Measurements from ENCODE around the gene APOBR.
"Not testable (repeated sequence)": the region's sequence is repeated elsewhere in the genome, so short reads cannot be mapped to it uniquely, and the experiment has no call there.

APOBR gene, protein sequence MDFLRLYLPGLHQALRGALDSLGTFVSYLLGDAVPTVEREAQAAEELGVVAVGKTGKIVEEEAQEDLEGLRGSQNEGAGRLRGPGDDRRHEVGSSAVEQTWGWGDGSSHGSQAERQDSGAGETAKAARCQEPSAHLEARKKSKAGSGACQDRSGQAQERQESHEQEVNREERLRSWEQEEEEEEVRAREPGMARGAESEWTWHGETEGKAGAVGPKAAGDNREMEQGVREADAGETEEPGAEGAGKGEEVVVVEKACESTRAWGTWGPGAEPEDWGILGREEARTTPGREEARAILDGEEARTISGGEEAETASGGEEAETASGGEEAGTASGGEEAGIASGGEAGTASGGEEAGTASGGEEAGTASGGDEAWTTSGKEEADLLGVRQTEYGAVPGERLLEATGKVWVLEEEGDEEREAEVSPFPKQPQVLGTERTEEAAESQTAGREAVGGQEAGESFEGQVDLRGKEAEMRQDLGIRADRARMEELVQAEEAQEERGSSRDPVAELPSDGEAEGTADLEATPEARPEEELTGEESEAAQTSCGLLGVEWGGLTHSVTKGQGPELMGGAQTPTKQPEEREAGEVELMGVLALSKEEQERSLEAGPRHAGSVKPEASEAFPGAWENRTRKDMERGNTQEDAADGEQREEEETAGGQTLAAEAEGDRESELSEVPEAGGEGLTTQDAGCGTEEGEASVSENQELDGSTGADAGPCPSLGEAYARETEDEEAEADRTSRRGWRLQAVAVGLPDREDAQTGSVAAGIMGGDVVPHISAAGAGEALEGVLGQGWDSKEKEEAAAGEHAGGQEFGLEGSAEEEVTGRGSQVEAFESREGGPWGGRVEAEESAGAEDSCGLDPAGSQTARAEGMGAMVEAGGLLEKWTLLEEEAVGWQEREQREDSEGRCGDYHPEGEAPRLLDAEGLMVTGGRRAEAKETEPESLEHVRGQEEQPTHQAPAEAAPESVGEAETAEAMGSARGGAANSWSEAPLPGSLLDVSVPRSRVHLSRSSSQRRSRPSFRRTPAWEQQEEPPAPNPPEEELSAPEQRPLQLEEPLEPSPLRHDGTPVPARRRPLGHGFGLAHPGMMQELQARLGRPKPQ

DNA sequence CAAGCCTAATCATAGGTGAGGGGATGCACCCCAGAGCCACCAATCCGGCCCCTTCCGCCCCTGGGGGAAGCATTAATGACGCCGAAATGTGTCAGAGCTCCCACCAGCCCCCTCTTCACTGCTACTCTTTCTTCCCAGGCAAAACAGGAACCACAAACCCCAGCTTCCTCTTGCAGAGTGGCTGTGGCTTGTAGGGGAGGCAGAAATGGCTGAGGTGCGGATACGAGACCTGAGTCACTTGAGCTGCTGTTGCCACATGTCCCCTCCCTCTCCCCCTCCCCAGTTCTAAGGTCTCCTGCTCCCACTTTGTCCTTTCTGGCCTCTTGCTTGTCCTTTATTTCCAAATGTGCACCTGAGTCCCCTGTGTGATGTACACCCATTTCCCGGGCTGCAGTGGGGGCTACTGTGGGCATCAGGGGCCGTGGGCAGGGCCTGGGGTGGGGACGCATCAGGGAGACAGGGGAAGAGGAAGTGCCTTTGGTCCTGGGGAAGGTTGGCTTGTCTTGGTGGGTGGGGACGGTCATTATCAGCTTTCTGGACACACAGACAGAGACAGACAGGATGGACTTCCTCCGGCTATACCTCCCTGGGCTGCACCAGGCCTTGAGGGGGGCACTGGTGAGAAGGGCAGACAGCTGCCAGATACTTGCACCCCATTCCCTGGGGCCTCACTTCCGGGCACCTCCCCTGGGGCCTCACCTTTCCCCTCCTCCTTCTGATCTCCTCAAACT, at the start of gene APOBR:
Gene APOBR, plus strand, starts transcription at position 523 of the 731 bp plus-strand sequence. Its CDS starts 39 bp downstream, at position 562.
- in situ Hi-C loops (cut with HindIII; ENCODE audit: low sequenced_read_pairs) = no loop called here
- H3K4me3 ChIP-seq (ENCODE audit: low read depth, low read length) = no peak within 1 kb of the TSS
- no peak for DNase-seq (ENCODE audit: low read depth)
- TF ChIP-seq, protein P1, sequence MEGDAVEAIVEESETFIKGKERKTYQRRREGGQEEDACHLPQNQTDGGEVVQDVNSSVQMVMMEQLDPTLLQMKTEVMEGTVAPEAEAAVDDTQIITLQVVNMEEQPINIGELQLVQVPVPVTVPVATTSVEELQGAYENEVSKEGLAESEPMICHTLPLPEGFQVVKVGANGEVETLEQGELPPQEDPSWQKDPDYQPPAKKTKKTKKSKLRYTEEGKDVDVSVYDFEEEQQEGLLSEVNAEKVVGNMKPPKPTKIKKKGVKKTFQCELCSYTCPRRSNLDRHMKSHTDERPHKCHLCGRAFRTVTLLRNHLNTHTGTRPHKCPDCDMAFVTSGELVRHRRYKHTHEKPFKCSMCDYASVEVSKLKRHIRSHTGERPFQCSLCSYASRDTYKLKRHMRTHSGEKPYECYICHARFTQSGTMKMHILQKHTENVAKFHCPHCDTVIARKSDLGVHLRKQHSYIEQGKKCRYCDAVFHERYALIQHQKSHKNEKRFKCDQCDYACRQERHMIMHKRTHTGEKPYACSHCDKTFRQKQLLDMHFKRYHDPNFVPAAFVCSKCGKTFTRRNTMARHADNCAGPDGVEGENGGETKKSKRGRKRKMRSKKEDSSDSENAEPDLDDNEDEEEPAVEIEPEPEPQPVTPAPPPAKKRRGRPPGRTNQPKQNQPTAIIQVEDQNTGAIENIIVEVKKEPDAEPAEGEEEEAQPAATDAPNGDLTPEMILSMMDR (IDR thresholded peaks at IDR 0.05; ENCODE audit: low read depth, low read length, missing control alignments) = no peak

DNA sequence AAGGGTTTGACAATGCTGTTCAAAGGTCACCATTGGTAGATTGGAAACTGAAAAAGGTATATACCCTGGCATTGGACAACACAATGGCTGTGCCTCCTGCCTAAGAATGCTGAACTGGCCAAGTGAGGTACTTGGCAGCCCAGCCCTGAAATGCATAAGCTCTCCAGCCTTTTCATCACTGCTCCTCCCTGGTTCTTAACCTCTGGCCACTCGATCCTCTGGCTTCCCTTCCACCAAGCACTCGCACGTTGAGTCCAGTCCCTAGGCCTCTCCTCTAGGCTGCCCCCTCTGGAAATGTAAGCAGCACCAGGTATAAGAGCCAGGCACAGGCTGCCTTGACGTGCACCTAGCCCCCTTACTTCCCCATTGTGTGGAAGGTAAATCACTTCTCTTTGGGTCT, 48.1 kb upstream of the APOBR start:
- DNase-seq (ENCODE audit: low read depth); H3K4me3 ChIP-seq (ENCODE audit: low read depth, low read length); in situ Hi-C loops (cut with HindIII; ENCODE audit: low sequenced_read_pairs): not testable (repeated sequence)

DNA sequence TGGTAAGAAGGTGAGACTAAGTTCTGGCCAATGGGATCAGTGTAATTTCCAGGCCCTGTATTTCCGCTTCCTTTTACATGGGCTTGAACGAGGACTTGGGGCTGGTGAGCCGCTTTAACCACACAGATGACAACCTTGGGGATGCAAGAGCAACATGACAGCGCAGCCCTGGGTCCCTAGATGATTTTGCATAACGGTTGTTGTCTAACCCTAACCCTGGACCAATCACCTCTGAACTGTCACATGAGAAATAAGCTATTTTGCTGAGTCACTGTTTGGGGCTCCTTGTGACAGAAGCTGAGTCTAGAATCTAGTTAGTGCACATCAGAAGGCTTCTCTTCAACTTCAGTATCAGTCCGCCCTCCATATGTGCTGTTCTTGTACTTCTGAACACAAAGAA, 47.4 kb upstream of the APOBR start:
- DNase-seq (ENCODE audit: low read depth); in situ Hi-C loops (cut with HindIII; ENCODE audit: low sequenced_read_pairs): not testable (repeated sequence)

DNA sequence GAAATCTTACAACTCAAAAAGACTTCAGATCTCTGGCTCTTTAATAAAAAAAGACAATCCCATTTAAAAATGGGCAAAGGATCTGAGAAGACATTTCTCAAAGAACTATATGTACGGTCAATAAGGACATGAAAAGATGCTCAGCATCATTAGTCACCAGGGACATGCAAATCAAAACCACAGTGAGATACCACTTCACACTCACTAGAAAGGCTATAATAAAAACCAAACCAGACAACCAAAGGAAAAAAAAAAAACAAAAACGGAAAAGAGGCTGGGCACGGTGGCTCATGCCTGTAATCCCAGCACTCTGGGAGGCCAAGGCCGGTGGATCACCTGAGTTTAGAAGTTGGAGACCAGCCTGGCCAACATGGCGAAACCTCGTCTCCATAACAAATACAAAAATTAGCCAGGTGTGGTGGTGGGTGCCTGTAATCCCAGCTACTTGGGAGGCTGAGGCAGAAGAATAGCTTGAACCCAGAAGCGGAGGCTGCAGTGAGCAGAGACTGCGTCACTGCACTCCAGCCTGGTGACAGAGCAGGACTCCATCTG, 20.7 kb upstream of the APOBR start:
- no peak for DNase-seq (ENCODE audit: low read depth)

More for the DNA sequence above, 47.4 kb upstream of the APOBR start:
- H3K4me3 ChIP-seq (ENCODE audit: low read depth, low read length) = not testable (repeated sequence)

DNA sequence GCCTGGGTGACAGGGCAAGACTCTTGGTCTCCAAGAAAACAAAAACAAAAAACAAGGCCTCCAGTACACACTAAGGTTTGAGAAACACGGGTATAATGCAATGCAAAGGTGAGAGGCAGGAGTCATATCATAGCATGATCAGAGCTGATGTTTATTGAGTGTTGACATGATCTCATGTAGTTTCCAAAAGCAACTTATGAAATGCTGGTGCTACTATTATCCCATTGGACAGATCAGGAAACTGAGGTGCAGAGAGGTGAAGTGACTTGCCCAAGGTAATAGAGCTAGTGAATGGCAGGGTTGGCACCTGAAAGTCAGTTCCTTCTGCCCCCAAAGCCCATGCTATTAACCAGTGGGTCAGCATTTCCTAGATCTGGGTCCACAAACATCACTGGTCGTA, 19.2 kb upstream of the APOBR start:
- TF ChIP-seq, protein P1 (IDR thresholded peaks at IDR 0.05; ENCODE audit: low read depth, low read length, missing control alignments) = no peak
- in situ Hi-C loops (cut with HindIII; ENCODE audit: low sequenced_read_pairs) = no loop called here
- no peak for DNase-seq (ENCODE audit: low read depth)
- no peak overlapping the region for H3K4me3 ChIP-seq (ENCODE audit: low read depth, low read length)

More for the DNA sequence above, 20.7 kb upstream of the APOBR start:
- in situ Hi-C loops (cut with HindIII; ENCODE audit: low sequenced_read_pairs) = no loop called here
- H3K4me3 ChIP-seq (ENCODE audit: low read depth, low read length) = no peak overlapping the region
- TF ChIP-seq, protein P1 (IDR thresholded peaks at IDR 0.05; ENCODE audit: low read depth, low read length, missing control alignments) = no peak

DNA sequence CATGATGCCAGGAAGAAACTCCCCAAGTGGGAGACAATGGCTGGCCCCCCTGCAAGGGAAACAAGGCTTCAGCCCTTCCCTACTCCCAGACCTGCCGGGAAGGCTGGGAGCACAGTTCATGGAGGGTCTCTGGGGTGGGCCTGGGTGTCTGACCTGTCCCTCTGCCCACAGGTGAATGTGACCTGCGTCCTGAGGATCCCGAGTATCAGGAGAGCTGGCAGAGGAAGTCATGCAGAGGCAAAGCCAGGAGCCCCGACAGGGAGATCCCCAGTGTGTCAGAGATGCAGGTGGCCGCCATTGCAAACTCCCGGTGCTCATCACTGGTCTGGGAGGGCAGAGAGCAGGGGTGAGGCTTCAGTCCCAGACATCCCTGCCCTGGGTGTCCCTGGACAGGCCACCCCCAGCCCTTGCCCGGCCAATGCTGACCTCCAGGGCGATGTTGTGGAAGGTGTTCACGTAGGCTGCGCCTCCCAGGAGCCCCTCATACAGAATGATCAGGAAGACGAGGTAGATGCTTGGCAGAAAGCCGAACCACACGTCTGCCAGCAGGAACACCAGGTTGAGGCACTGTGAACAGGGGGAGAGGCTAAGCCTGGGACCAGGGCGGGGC, 17.0 kb upstream of the APOBR start:
- DNase-seq (ENCODE audit: low read depth) = no peak
- in situ Hi-C loops (cut with HindIII; ENCODE audit: low sequenced_read_pairs) = no loop called here
- TF ChIP-seq, protein P1 (IDR thresholded peaks at IDR 0.05; ENCODE audit: low read depth, low read length, missing control alignments) = no peak
- no peak overlapping the region for H3K4me3 ChIP-seq (ENCODE audit: low read depth, low read length)

Data from astrocyte of the cerebellum (primary cell).